ENCODE data around the gene KIF1B. TPM values are rescaled to one million over a fixed set of nuclear protein-coding genes. Genes with fewer than 3 reads are reported as not detected.
"Not testable (repeated sequence)": the region's sequence is repeated elsewhere in the genome, so short reads cannot be mapped to it uniquely, and the experiment has no call there.

Gene KIF1B
- total RNA-seq, 4 donors from 2014 or later, result 55.2 to 88.1 (median 67.0) TPM

- H3K4me3 ChIP-seq, result no peak overlapping the region
- DNase-seq, result no peak
- TF ChIP-seq POLR2A (IDR thresholded peaks at IDR 0.05) (no peak), CTCF (IDR thresholded peaks at IDR 0.05) (no peak)
- H3K36me3 ChIP-seq, result peaks cover 0 to 39% (median 0%) of the 10 kb centered on the region in 3 donors
- no peaks in the 10 kb centered on the region for H3K9me3 ChIP-seq
- no peak overlapping the region for H3K27ac ChIP-seq
- no peaks in the 10 kb centered on the region for H3K27me3 ChIP-seq
- peaks cover 0 to 14% (median 4%) of the 10 kb centered on the region in 4 donors for H3K4me1 ChIP-seq
Observed at GRCh38 chr1:10401281-10401680, 190.9 kb downstream of the KIF1B start.

GRCh38 chr1:10402729-10403274 lies 192.4 kb downstream of the KIF1B start:
- Histone ChIP-seq H3K27ac (no peak overlapping the region), H3K4me3 (no peak overlapping the region), H3K36me3 (peaks cover 0 to 55% (median 0%) of the 10 kb centered on the region in 3 donors), H3K27me3 (no peaks in the 10 kb centered on the region), H3K9me3 (no peaks in the 10 kb centered on the region), H3K4me1 (peaks cover 0 to 12% (median 4%) of the 10 kb centered on the region in 4 donors)
- no peak for TF ChIP-seq CTCF (IDR thresholded peaks at IDR 0.05)
- TF ChIP-seq POLR2A (IDR thresholded peaks at IDR 0.05), result no peak
- DNase-seq, result no peak

GRCh38 chr1:10407201-10407600 lies 196.8 kb downstream of the KIF1B start:
- Histone ChIP-seq H3K4me1 (no peaks in the 10 kb centered on the region), H3K4me3 (no peak overlapping the region), H3K9me3 (no peaks in the 10 kb centered on the region), H3K27me3 (no peaks in the 10 kb centered on the region), H3K36me3 (peaks cover 0 to 96% (median 0%) of the 10 kb centered on the region in 3 donors), H3K27ac (no peak overlapping the region)
- no peak for DNase-seq
- TF ChIP-seq CTCF (IDR thresholded peaks at IDR 0.05), result no peak
- no peak for TF ChIP-seq POLR2A (IDR thresholded peaks at IDR 0.05)

- TF ChIP-seq POLR2A (IDR thresholded peaks at IDR 0.05), result no peak
- no peak for TF ChIP-seq CTCF (IDR thresholded peaks at IDR 0.05)
- H3K27me3 ChIP-seq, result no peaks in the 10 kb centered on the region
- H3K9me3 ChIP-seq, result no peaks in the 10 kb centered on the region
- peak in 1 of 3 donors; percentile 48 for DNase-seq
- peak overlapping the region in 2 of 4 donors; percentile 35 to 62 for H3K27ac ChIP-seq
- H3K4me3 ChIP-seq, result no peak overlapping the region
- no peaks in the 10 kb centered on the region for H3K4me1 ChIP-seq
- peaks cover 0 to 100% (median 0%) of the 10 kb centered on the region in 3 donors for H3K36me3 ChIP-seq
Observed at GRCh38 chr1:10415211-10415930, 205.0 kb downstream of the KIF1B start.

GRCh38 chr1:10415967-10416366 lies 205.6 kb downstream of the KIF1B start:
- not testable (repeated sequence) for H3K4me1 ChIP-seq, H3K27ac ChIP-seq, H3K27me3 ChIP-seq, H3K9me3 ChIP-seq, DNase-seq, H3K4me3 ChIP-seq
- peaks cover 0 to 100% (median 0%) of the 10 kb centered on the region in 3 donors for H3K36me3 ChIP-seq

GRCh38 chr1:10418741-10419140 lies 208.4 kb downstream of the KIF1B start:
- peaks cover 0 to 77% (median 0%) of the 10 kb centered on the region in 3 donors for H3K36me3 ChIP-seq
- not testable (repeated sequence) for DNase-seq, H3K27ac ChIP-seq

More at GRCh38 chr1:10418741-10419140, 208.4 kb downstream of the KIF1B start:
- H3K9me3 ChIP-seq, H3K4me3 ChIP-seq, H3K4me1 ChIP-seq, H3K27me3 ChIP-seq: not testable (repeated sequence)

All from Peyer's patch (tissue), 4 donors.